ENCODE data around the gene ANKRD42. TPM values are rescaled to one million over a fixed set of nuclear protein-coding genes. Genes with fewer than 3 reads are reported as not detected.

Gene ANKRD42
- 2.9 and 3.9 TPM in 2 replicates for total RNA-seq

DNA sequence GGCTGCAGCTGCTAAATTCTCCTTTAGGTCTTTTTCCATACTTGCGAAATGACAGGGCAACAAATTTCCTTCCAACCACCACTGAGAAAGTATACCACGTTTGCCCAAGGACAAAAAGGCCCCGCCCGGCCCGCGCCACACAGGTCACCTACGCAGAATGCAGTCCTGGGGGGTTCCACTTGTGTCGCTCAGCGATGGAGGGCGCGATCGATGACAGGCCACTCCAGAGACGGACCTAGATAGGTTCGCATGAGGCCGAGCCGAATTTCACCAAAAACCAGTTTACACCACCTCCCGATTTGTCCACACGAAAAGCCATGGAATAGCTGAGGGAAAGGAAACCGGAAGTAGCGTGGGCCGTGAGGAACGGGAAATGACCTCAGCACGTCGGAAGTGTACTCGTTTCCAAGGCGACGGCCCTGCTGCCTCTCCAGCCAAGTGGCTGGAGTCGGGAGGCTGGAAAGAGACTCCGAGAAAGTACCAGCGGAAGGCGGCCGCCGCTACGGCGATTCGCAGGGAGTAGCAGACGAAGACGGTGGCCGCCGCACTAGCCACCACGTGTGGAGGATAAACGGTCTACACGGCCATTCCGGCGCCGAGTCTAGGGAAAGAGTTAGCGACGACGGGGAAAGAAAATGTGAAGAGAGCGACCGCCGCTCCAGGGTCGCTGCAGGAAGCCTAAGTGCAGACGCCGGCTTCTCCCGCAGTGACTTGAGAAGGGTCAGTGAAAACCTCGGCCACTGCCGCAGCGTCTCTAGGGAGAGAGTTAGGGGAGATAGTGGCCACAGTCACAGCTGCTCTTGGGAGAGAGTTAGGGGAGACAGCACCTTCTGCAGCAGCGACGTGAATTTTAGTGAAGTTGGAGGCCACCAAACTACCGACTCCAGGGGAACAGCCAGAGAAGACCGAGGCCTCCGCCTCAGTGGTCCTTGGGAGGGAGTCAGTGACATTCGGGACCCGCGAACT lies at the start of gene ANKRD42:
TSS of gene ANKRD42 (plus strand) at position 398 of the 966 bp plus-strand sequence. CDS start 959 bp downstream, outside the sequence.

DNA sequence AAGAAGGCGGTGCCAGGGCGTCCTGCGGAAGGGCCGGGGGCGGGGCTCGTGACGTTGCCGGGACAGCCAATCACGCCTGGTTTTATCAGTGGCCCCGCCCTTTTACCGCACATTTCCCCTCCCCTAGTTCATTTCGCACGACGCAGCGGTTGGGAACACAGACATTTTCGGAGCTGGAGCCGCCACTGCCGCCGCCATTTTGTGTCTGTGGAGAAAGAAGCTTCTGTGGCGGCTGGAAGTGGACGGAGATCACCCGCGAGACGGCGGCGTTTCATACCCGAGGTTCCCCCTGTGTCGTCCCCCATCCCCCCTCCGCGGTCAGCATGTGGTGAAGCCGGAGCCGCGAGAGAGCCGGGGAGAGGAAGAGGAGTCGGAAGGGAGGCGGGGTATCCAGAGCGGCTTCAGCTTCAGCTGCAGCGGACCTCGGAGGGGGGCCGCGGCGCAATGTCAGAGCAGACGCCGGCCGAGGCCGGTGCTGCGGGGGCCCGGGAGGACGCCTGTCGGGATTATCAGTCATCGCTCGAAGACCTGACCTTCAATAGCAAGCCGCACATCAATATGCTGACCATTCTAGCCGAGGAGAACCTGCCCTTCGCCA lies 36.4 kb upstream of the ANKRD42 start, which contains the start of gene PCF11:
TSS of gene PCF11 (plus strand) at position 136 of the 598 bp plus-strand sequence. CDS start at position 445, 309 bp downstream.

DNA sequence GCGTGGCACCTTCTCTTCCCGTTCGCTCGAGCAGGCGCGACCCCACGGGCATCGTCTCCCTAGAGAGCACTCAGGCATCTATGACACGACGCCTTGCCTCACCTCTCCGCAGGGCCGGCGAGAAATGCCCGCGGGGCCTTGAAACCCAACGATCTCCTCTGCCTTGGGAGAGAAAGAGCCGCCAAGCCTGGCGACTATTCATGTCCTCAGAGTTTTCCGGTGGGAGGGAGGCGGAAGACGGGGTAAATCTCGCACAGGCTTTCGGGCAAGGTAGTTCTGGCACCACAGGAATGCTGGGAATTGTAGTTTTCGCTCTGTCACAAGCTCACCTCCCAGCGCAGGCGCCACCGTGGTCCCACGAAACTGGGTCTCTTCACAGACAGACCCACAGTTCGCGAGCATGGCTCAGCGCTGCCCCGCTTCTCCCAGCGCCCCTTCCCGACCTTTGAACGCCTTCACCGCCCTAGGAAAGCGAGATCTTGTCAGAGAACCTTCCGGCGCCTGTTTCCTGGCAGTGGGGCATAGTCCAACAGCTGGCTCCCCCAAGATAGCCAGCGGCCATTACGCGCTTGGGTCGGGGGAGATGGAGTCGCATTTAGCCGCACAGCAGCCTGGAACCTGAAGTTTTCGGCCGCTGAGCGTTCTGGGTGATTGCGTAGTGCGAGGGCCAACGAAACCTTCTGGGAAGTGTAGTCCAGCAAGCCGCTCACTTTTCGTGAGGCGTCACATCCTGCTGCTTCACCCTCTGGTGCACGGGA lies 92.4 kb downstream of the ANKRD42 start, which contains the start of gene CCDC90B:
TSS of gene CCDC90B (minus strand) at position 597 of the 758 bp plus-strand sequence. CDS start at position 202, 395 bp downstream.

Other genes with a start within 250 kb of the ANKRD42 start
- 14.6 TPM in 2 replicates for gene RAB30, start 121.8 kb upstream of the ANKRD42 start, total RNA-seq
- gene PCF11, start 36.6 kb upstream of the ANKRD42 start, total RNA-seq, result 35.9 and 39.9 TPM in 2 replicates
- 53.2 and 62.4 TPM in 2 replicates for gene CCDC90B, start 92.7 kb downstream of the ANKRD42 start, total RNA-seq